Measurements from ENCODE around the gene JMJD6.

The JMJD6 gene

DNA sequence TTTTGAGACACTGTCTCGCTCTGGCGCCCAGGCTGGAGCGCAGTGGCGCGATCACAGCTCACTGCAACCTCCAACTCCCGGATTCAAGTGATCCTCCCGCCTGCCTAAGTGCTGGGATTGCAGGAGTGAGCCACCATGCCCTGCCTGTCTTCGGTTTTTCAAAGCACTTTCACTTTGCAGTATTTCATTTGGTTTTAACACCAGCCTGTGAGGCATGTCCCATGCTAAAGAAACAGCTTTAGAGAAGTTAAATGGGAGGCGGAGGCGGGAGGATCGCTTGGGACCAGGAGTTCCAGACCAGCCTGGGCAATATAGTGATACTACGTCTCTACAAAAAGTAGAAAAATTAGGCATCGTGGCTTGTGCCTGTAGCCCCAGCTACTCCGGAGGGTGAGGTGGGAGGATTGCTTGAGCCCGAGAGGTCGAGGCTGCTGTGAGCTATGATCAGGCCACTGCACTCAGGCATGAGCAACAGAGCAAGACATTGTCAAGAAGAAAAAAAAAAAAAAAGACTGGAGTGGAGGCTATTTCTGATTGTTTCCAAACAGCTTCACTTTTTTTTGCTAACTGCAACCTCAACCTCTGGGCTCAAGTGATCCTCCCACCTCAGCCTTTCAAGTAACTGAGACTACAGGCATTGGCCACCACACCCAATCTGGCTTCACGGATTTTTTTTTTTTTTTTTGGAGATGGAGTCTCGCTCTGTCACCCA is 1.5 kb upstream of the JMJD6 start:
- Histone ChIP-seq H3K4me3 (ENCODE audit: low read length, poor library complexity, severe bottlenecking) (peak overlapping the region; percentile 90), H3K36me3 (ENCODE audit: insufficient read depth, low read length) (peaks cover 26% of the 10 kb centered on the region), H4K20me1 (ENCODE audit: insufficient read depth, low read length, poor library complexity, severe bottlenecking) (peaks cover 71% of the 10 kb centered on the region), H3K27me3 (ENCODE audit: insufficient read depth, low read length, poor library complexity, severe bottlenecking) (no peaks in the 10 kb centered on the region), H3K4me1 (ENCODE audit: insufficient read depth, low read length, poor library complexity, severe bottlenecking) (peaks cover 50% of the 10 kb centered on the region), H2AFZ (ENCODE audit: low read length) (no peak overlapping the region), H3K4me2 (ENCODE audit: low read depth, low read length, poor library complexity, severe bottlenecking) (peak overlapping the region; percentile 93), H3K9me3 (ENCODE audit: insufficient read depth, low read depth, low read length) (no peaks in the 10 kb centered on the region), H3F3A (ENCODE audit: low read depth) (peaks cover 7% of the 10 kb centered on the region; the same call in 1 of the 2 replicates), H3K9ac (ENCODE audit: low read depth, low read length, poor library complexity, severe bottlenecking) (peak overlapping the region; percentile 99), H3K9me2 (replicated peaks; ENCODE audit: low read depth, low read length) (no peaks in the 10 kb centered on the region), H3K79me2 (ENCODE audit: insufficient read depth, low read length) (peaks cover 90% of the 10 kb centered on the region)
- no peak for TF ChIP-seq EZH2phosphoT487 (IDR thresholded peaks at IDR 0.05; ENCODE audit: borderline replicate concordance)
- TF ChIP-seq, protein P1, sequence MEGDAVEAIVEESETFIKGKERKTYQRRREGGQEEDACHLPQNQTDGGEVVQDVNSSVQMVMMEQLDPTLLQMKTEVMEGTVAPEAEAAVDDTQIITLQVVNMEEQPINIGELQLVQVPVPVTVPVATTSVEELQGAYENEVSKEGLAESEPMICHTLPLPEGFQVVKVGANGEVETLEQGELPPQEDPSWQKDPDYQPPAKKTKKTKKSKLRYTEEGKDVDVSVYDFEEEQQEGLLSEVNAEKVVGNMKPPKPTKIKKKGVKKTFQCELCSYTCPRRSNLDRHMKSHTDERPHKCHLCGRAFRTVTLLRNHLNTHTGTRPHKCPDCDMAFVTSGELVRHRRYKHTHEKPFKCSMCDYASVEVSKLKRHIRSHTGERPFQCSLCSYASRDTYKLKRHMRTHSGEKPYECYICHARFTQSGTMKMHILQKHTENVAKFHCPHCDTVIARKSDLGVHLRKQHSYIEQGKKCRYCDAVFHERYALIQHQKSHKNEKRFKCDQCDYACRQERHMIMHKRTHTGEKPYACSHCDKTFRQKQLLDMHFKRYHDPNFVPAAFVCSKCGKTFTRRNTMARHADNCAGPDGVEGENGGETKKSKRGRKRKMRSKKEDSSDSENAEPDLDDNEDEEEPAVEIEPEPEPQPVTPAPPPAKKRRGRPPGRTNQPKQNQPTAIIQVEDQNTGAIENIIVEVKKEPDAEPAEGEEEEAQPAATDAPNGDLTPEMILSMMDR (conservative IDR thresholded peaks at IDR 0.05; ENCODE audit: low read length), result no peak

DNA sequence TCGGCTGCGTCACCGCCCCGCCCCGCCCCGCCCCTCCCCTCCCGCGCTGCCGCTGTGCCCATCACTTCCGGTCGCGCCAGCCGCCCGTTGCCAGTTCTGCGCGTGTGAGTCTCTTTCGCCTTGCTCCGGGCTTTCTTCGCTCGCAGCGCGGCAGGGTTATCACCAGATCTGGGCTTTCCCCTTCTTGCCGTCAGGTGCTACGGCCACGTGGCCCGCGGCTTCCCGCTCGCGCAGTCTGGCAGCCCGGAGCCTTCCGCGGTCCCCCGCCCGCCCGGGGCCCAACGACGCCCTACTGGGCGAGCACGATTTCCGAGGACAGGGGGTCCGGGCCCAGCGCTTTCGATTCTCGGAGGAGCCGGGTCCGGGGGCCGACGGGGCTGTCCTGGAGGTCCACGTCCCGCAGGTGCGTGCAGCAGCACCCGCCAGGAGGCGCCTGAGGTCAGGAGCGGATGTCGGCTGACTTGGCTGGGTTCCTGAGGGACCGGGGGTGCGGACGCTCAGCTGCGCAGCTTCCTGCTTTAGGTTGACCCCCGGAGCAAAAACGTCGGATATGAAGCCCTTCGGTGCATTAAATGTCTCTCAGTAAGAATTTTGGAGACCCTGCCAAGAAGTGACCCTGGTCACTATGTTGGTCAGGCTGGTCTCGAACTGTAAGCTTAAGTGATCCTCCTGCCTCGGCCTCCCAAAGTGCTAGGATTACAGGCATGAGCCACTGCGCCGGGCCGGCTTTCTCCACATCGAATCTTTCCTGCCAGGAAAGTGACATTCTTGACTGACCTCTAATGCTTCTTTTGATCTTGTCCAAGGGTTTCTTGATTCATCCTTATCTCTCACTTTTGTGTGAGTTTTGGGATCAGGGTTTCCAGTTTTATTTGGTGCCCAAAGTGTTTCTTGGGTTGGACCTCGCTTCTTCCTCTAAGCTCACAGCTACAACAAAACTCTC is 641 bp upstream of the JMJD6 start, which contains the start of gene METTL23:
Gene METTL23 (plus strand): TSS at position 64 of the 943 bp plus-strand sequence. CDS start 2,872 bp downstream, outside the sequence.
- Histone ChIP-seq H3F3A (ENCODE audit: low read depth) (peaks cover 3% of the 10 kb centered on the region; the same call in 1 of the 2 replicates), H3K27me3 (ENCODE audit: insufficient read depth, low read length, poor library complexity, severe bottlenecking) (no peaks in the 10 kb centered on the region), H4K20me1 (ENCODE audit: insufficient read depth, low read length, poor library complexity, severe bottlenecking) (peaks cover 65% of the 10 kb centered on the region), H3K79me2 (ENCODE audit: insufficient read depth, low read length) (peaks cover 90% of the 10 kb centered on the region), H3K9me3 (ENCODE audit: insufficient read depth, low read depth, low read length) (no peaks in the 10 kb centered on the region), H3K9me2 (replicated peaks; ENCODE audit: low read depth, low read length) (no peaks in the 10 kb centered on the region), H3K4me3 (ENCODE audit: low read length, poor library complexity, severe bottlenecking) (peak within 1 kb of the TSS; percentile 90), H3K36me3 (ENCODE audit: insufficient read depth, low read length) (peaks cover 24% of the 10 kb centered on the region), H3K4me2 (ENCODE audit: low read depth, low read length, poor library complexity, severe bottlenecking) (peak within 1 kb of the TSS; percentile 99), H3K9ac (ENCODE audit: low read depth, low read length, poor library complexity, severe bottlenecking) (peak within 1 kb of the TSS; percentile 99), H2AFZ (ENCODE audit: low read length) (peak within 1 kb of the TSS; percentile 86), H3K4me1 (ENCODE audit: insufficient read depth, low read length, poor library complexity, severe bottlenecking) (peaks cover 46% of the 10 kb centered on the region)
- TF ChIP-seq, protein P1 (conservative IDR thresholded peaks at IDR 0.05; ENCODE audit: low read length), result peak; percentile 69
- no peak for TF ChIP-seq EZH2phosphoT487 (IDR thresholded peaks at IDR 0.05; ENCODE audit: borderline replicate concordance)

DNA sequence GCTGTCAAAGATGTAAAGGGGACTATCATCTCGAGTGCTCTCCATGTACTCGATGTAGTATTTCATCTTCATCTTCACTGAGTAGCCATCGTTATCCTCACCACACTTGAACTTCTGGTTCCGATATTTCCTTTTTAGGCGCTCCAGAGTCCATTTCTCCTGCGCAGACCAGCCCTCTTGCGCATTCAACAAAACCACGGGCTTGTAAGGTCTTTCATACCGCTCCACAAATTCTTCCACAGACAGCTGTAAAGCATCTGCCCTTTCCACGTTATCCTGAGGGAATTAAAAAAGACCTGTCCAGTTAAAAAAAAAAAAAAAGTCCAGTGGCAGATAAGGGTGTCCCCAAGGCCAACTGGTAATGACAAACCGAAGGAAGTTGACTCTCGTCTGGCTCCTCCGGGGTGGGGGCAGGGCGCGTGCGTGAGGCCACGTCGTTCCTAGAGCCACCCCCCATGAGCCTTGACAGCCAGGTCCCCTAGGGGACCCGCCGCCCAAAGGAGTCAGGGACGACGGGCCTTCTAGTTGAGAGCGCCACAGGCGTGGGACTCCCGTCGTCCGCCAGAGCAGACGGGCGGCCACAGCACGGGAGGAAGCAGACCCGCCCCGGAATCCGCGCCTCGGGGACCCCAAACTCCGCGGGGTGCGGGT is 701 bp downstream of the JMJD6 start:
- H3K79me2 ChIP-seq (ENCODE audit: insufficient read depth, low read length), result peaks cover 92% of the 10 kb centered on the region

More for the DNA sequence above, 701 bp downstream of the JMJD6 start:
- Histone ChIP-seq H3K27me3 (ENCODE audit: insufficient read depth, low read length, poor library complexity, severe bottlenecking) (no peaks in the 10 kb centered on the region), H3K4me1 (ENCODE audit: insufficient read depth, low read length, poor library complexity, severe bottlenecking) (peaks cover 51% of the 10 kb centered on the region), H3K4me3 (ENCODE audit: low read length, poor library complexity, severe bottlenecking) (peak overlapping the region; percentile 90), H3K9ac (ENCODE audit: low read depth, low read length, poor library complexity, severe bottlenecking) (peak overlapping the region; percentile 86), H2AFZ (ENCODE audit: low read length) (peak overlapping the region; percentile 75), H4K20me1 (ENCODE audit: insufficient read depth, low read length, poor library complexity, severe bottlenecking) (peaks cover 61% of the 10 kb centered on the region), H3K9me3 (ENCODE audit: insufficient read depth, low read depth, low read length) (no peaks in the 10 kb centered on the region), H3K9me2 (replicated peaks; ENCODE audit: low read depth, low read length) (no peaks in the 10 kb centered on the region), H3F3A (ENCODE audit: low read depth) (0 out of 2 replicates have a peak, but pooled peaks cover 3% of the 10 kb centered on the region), H3K4me2 (ENCODE audit: low read depth, low read length, poor library complexity, severe bottlenecking) (peak overlapping the region; percentile 99), H3K36me3 (ENCODE audit: insufficient read depth, low read length) (peaks cover 29% of the 10 kb centered on the region)
- TF ChIP-seq, protein P1 (conservative IDR thresholded peaks at IDR 0.05; ENCODE audit: low read length), result no peak
- no peak for TF ChIP-seq EZH2phosphoT487 (IDR thresholded peaks at IDR 0.05; ENCODE audit: borderline replicate concordance)

Data from Loucy (cell line).